ENCODE data around the gene PDE6D.
A peak's percentile ranks its signal among the peaks of the same experiment; 100 is the strongest.

The PDE6D gene

DNA sequence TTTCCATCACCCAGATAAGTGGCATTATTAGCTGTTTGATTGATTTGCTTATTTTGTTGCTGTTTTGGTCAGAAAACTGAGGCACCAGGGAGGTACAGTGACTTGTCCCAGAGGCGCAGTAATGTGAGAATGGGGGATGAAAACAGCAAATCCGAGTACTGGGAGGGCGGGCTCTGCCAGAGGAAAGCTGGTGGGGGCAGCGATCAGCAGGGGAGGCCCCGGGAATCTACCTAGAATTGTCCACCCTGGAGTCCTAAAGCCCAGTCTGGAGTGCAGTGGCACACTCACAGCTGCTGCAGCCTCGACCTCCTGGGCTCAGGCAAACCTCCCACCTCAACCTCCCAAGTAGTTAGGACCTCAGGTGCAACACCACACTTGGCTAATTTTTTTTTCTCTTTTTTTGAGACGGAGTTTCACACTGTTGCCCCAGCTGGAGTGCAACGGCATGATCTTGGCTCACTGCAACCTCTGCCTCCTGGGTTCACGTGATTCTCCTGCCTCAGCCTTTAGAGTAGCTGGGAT, 89.8 kb downstream of the PDE6D start:
- no peaks in the 10 kb centered on the region for H3K9me3 Mint-ChIP-seq

DNA sequence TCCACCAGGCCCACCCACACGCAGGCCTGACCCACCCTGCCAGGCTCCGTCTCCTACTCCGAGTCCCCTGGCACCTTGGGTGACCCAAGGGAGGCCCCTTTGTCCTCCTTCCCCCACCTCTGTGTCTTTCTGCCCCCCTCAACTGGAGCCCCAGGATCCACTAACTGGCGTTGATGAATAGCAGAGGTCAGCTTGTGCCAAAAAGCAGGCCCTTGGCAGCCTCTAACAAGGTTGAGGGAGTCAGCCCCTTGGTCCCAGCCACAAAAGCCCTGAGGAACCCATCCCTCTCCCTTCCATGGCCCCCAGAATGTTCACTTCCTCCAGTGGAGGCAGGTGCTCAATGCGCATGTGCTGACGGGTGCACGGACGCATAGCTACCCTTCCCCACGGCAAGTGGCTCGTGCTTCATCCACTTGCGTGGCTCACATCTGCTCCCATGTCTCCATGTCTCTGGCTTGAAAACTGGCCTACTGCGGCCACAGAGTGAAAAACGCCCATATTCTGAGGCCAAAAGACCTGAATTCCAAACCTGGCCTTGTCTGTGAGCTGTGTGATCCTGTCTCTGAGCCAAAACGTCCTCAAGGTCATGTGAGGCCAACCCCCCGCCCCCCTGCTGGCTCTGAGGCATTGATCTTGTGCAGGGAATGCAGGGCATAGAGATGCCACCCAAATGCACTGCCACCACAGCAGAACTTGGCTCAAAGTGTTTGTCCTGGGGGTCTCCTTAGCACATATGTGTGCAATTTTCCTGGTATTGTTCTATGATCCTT, 91.8 kb downstream of the PDE6D start:
- Mint-ChIP-seq H3K36me3 (ENCODE audit: low read depth) (no peaks in the 10 kb centered on the region), H3K27ac (no peak overlapping the region), H3K27me3 (ENCODE audit: low read depth) (no peaks in the 10 kb centered on the region), H3K4me1 (ENCODE audit: low read depth) (peaks cover 4% of the 10 kb centered on the region), H3K4me3 (no peak overlapping the region), H3K9me3 (no peaks in the 10 kb centered on the region)
- no peak for DNase-seq (ENCODE audit: low spot score)

More for the DNA sequence above, 89.8 kb downstream of the PDE6D start:
- Mint-ChIP-seq H3K36me3 (ENCODE audit: low read depth) (no peaks in the 10 kb centered on the region), H3K27me3 (ENCODE audit: low read depth) (no peaks in the 10 kb centered on the region), H3K27ac (no peak overlapping the region), H3K4me3 (no peak overlapping the region), H3K4me1 (ENCODE audit: low read depth) (peaks cover 4% of the 10 kb centered on the region)
- DNase-seq (ENCODE audit: low spot score), result no peak

DNA sequence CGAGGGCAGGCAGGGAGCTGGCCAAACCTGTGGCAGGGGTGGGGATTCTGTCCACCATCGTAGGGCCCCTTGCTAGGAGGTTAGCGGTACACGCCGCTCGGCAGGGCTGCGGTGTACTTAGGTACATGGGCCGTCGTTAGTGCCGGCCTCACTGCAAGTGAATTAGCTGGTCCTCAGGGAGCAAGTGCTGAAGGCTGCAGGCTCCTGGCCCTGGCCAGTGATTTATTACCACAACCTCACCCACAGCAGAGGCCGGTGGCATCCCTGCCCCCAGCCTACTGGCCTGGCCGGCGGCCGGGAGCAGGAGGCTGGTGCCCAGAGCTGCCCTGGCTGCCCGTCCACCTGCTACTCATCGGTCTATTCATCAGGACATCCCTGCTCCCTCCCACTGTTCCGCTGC, 92.4 kb downstream of the PDE6D start:
- H3K27ac Mint-ChIP-seq, result no peak overlapping the region
- no peaks in the 10 kb centered on the region for H3K9me3 Mint-ChIP-seq
- no peak overlapping the region for H3K4me3 Mint-ChIP-seq
- DNase-seq (ENCODE audit: low spot score), result no peak
- no peaks in the 10 kb centered on the region for H3K36me3 Mint-ChIP-seq (ENCODE audit: low read depth)
- no peaks in the 10 kb centered on the region for H3K27me3 Mint-ChIP-seq (ENCODE audit: low read depth)
- peaks cover 4% of the 10 kb centered on the region for H3K4me1 Mint-ChIP-seq (ENCODE audit: low read depth)

DNA sequence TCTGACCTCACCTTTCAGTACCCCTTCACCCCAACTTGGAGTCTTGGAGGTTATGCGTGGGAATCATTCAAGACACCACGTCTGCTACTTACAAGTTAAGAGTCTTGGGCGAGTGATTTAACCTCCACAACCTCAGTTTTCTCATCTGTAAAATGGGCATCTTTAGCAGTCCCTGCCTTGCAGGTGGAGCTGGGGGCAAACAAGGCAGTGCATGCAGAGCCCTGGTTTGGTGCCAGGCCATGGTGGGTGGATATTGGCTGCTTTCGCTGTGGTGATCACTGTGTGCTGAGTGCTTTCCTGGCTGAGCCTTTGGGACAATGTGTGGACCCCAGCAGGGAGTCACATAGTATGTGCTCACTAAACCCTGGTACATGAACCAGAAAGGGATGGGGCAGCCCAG, 93.1 kb downstream of the PDE6D start:
- Mint-ChIP-seq H3K4me3 (no peak overlapping the region), H3K27ac (no peak overlapping the region), H3K9me3 (no peaks in the 10 kb centered on the region), H3K36me3 (ENCODE audit: low read depth) (no peaks in the 10 kb centered on the region), H3K27me3 (ENCODE audit: low read depth) (no peaks in the 10 kb centered on the region), H3K4me1 (ENCODE audit: low read depth) (peaks cover 4% of the 10 kb centered on the region)
- DNase-seq (ENCODE audit: low spot score), result no peak

DNA sequence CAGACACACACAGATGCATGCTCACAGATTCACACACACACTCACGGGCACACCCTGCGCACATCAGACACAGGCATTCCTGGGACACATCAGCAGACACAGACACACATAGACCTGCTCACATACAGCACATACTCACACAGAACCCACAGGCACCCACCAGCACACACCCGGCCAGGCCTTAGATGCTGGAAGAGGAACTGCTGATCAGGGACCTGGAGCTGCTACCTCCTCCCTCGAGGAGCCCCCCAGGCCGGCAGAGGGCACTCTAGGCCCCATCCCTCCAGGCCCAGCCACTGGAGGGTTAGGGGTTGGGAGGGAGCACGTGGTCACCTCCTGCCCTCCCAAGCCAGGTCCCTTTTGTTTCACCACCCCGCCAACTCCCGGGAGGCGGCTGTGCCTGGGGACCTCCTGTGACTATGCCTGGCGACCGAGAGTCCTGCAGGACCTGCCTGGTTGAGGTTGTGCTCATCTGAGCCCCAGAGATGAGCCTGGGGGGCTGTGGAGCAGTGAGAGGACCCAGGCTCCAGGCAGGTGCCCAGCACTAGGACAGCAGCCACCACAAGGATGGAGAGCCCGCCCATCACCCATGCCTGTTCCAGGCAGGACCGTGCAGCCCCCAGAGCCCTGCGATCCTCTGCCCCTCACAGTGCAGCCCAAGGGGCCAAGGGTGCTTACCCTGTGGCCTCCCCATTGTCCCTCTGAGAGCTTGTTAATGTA, 93.8 kb downstream of the PDE6D start:
- peaks cover 8% of the 10 kb centered on the region for H3K4me1 Mint-ChIP-seq (ENCODE audit: low read depth)
- H3K27ac Mint-ChIP-seq, result no peak overlapping the region
- H3K27me3 Mint-ChIP-seq (ENCODE audit: low read depth), result peaks cover 3% of the 10 kb centered on the region
- no peaks in the 10 kb centered on the region for H3K9me3 Mint-ChIP-seq
- no peaks in the 10 kb centered on the region for H3K36me3 Mint-ChIP-seq (ENCODE audit: low read depth)
- no peak overlapping the region for H3K4me3 Mint-ChIP-seq
- DNase-seq (ENCODE audit: low spot score), result peak; percentile 47

DNA sequence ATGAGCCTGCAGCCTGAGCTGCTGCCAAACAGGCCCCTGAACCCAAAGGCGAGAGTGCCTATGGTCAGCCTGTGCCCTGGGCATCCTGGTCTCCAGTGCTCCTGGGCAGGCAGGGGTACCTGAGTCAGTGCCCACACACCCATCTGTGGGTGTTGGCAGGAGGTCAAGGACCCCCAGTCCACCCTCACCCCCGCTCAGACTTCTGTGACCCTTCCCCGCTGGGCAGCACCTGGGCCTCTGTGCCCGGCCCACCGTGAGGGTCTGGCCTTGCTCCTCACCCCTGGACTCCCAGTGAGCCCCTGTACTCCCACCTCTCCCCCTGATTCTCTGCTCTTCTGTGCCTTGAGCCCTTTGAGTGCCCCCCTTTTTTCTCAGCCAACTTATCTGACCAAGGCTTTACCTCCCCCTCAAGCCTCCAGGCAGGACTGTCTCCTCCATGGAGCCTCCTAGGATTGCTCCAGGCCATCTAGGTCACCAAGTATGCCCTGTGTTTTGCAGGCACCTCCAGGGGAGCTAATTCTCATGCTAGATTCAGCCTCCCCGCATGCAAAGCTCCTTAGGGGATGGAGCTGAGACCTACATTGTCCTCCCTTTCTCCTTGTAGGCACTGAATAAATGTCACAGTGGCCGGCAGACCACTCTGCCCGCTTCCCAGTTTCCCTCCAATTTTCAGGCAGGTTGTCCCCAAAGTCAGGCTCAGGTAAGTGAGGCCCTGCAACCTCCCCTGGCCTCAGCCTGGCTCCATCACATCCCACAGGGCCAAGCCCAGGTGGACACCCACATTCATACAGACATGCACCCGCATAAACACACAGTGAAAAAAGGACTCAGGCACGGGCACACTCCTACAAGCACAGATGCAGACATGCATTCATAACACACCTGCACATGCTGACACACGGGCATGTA, 94.6 kb downstream of the PDE6D start:
- H3K36me3 Mint-ChIP-seq (ENCODE audit: low read depth), result no peaks in the 10 kb centered on the region
- peaks cover 9% of the 10 kb centered on the region for H3K4me1 Mint-ChIP-seq (ENCODE audit: low read depth)
- H3K4me3 Mint-ChIP-seq, result no peak overlapping the region
- H3K27ac Mint-ChIP-seq, result no peak overlapping the region
- no peak for DNase-seq (ENCODE audit: low spot score)
- peaks cover 12% of the 10 kb centered on the region for H3K27me3 Mint-ChIP-seq (ENCODE audit: low read depth)
- H3K9me3 Mint-ChIP-seq, result no peaks in the 10 kb centered on the region

DNA sequence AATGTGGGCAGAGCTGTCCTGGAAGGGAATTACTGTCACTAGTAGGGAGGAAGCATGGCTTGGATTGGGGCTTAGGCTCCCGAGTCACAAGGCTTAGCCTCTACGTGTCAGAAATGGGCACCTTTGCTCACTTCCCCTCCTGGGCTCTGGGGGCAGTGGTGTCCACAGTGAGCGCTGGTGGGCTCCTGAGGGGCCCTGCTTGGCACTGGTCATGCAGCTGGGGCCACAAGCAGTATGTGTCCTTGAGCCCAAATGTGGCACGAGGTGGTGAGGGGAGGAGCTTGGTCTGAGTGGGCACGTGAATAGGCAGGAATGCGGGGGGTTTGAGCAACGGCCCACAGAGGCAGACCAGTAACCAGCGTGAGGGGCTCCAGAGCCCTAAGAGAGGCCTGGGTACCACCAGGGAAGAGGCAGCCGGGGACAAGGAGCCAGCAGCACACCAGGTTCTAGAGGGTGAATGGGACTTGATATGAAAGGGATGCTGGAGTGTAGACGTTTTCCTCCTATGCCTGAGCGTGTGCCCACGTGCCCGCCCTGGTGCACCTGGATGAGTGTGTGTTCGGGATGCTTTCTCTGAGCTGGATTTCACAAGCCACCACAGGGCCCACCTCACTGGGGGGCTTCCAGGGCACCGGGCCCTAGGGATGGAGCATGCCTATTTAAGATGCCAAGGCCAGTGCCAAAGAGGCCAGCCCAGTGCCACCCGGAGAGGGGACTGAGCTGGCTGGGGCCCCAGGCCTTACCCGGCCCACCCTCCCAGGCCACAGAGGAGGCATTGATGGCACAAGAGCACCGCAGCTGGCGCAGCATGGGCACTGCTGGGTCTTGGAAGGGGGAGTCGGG, 95.5 kb downstream of the PDE6D start:
- peaks cover 10% of the 10 kb centered on the region for H3K4me1 Mint-ChIP-seq (ENCODE audit: low read depth)
- H3K27me3 Mint-ChIP-seq (ENCODE audit: low read depth), result peaks cover 12% of the 10 kb centered on the region
- H3K9me3 Mint-ChIP-seq, result no peaks in the 10 kb centered on the region
- no peak for DNase-seq (ENCODE audit: low spot score)
- H3K36me3 Mint-ChIP-seq (ENCODE audit: low read depth), result no peaks in the 10 kb centered on the region
- no peak overlapping the region for H3K27ac Mint-ChIP-seq
- no peak overlapping the region for H3K4me3 Mint-ChIP-seq

DNA sequence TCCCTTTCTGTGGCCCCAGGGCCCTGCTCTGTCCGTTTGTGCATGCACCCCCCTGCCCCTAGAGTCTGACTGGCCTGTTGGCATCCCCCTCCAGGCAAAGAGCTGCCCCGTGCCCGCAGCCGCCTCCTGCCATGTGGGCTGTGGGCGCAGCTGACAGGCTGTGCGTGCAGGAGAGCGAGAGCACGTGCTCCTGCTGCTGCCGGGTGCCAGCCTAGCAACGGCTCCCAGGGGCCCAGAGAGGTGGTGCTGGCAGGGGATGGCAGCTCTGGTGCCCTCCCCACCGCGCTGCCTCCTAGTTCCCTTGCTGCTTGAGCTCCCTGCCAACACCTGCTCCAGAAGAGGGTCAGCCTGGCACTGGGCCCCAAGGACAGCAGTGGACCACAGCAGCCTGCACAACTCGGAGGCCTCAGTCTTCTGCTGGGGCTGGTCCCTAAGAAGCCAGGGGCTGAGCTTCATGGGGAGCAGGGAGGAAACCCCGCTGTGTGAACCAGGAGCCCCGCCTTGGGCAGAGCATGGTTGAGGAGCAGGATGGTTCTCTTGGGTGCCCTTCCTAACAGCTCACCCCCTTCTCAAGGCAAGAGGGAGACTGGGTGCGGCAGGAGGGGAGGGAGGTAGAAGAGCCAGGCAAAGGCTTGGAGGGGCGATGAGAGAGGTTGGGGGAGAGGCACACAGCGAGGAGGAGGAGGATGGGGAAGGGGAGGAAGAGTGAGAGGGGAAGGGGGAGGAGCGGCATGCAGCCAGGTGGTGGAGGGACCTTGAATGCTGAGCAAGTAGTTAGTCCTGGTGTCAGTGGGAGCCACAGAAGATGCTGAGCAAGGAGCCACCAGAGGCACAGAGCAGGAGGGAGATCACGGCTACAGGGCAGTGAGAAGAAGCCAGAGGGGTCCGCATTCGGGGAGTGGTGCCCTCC, 96.5 kb downstream of the PDE6D start:
- no peak overlapping the region for H3K27ac Mint-ChIP-seq
- DNase-seq (ENCODE audit: low spot score), result no peak
- H3K4me1 Mint-ChIP-seq (ENCODE audit: low read depth), result peaks cover 10% of the 10 kb centered on the region
- no peak overlapping the region for H3K4me3 Mint-ChIP-seq
- no peaks in the 10 kb centered on the region for H3K9me3 Mint-ChIP-seq
- H3K36me3 Mint-ChIP-seq (ENCODE audit: low read depth), result no peaks in the 10 kb centered on the region
- H3K27me3 Mint-ChIP-seq (ENCODE audit: low read depth), result peaks cover 12% of the 10 kb centered on the region

DNA sequence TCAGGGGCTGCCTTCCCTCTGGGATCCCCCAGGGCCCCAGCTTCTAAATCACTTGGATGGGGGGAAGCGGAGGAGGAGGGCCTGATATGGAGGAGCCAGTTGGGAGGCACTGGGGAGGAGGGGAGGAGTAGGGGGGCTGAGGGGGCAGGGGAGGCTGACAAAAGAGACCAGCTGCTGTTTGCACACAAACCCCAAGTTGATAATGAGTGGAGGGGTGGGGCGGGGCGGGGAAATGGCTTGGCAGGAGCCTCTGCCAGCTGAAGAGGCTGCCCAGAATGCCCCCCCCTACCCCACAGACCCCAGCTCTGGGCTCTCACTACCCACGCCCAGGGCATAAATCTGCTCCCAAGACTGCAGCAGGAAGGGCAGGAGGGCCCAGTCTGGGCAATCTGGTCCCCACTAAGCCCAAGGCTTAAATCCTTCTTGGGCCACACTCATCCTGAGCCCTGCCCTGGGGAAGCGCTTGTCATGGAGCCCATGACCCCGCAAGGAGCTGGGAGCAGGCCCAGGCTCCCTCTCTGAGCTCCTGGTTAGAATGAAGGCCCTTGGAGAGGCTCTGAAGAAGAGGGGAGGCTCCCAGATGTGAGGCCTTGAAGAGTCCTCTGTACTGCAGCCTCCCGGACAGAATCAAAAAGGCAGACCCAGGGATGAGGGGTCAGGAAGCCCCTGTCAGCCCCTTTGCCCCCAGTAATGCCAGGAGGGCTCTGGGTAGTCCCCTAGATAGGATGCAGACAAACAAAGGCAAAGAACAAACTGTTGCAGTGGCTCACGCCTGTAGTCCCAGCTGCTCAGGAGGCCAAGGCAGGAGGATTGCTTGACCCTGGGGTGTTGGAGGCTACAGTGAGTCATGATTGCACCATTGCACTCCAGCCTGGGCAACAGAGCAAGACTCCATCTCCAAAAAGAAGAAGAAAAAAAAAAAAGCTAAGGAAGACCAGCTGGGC, 97.5 kb downstream of the PDE6D start:
- Mint-ChIP-seq H3K4me3 (no peak overlapping the region), H3K9me3 (no peaks in the 10 kb centered on the region), H3K4me1 (ENCODE audit: low read depth) (peaks cover 10% of the 10 kb centered on the region), H3K27ac (no peak overlapping the region), H3K36me3 (ENCODE audit: low read depth) (no peaks in the 10 kb centered on the region), H3K27me3 (ENCODE audit: low read depth) (peaks cover 12% of the 10 kb centered on the region)
- DNase-seq (ENCODE audit: low spot score), result no peak

DNA sequence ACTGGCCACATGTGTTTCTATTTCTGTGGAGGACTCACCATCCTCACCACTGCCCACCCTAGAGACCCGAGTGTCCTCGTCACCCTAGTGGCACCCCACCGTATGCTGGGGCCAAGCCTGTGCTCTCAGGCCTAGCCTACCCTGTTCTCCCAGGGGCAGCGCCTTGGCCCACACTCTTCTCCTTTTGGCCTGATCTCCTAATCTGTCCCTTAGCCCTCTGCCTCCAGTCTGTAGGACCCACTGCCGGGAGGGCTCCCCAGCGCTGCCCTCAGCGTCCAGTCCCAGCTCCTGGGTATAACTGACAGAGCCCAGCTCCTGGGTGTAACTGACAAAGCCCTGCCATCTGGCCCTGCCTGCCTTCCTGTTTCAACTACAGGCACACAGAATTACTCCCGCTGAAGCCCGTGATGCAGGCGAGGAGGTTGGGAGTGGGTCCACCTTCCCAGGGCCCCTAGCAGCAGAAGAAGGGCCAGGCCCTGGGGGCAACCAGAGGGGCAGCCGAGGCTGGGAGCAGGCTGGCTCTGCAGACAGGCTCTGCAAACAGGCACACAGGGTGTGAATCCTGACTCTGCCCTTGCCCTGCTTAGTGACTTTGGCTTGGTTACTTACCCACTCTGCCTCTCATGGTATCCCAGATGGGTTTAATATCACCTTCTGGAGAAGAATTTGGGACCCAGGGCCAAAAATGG, 98.3 kb downstream of the PDE6D start:
- H3K27ac Mint-ChIP-seq, result peak overlapping the region; percentile 21
- no peak for DNase-seq (ENCODE audit: low spot score)
- H3K4me3 Mint-ChIP-seq, result peak overlapping the region; percentile 17
- peaks cover 12% of the 10 kb centered on the region for H3K27me3 Mint-ChIP-seq (ENCODE audit: low read depth)
- H3K4me1 Mint-ChIP-seq (ENCODE audit: low read depth), result peaks cover 11% of the 10 kb centered on the region
- no peaks in the 10 kb centered on the region for H3K9me3 Mint-ChIP-seq
- no peaks in the 10 kb centered on the region for H3K36me3 Mint-ChIP-seq (ENCODE audit: low read depth)

All from T-helper 2 cell treated with Interferon-gamma antibody and Interleukin-4, amounts not matched to agents 5 μg/mL and 100 μg/mL, for 36 hours (primary cell).